Hepatocyte (in vitro differentiated cells): ENCODE measurements around the gene CBX2. TPM values are rescaled to one million over a fixed set of nuclear protein-coding genes. Genes with fewer than 3 reads are reported as not detected.

Experiments
- DNase-seq: peaks from one replicate; pipeline ENCODE4 v3.0.0-alpha.2; 2016; ENCODE audit warnings: low spot score
- H2AFZ ChIP-seq: fragments of 200-600 bp; sonication (generic); 2 replicates; pipeline ENCODE4 v1.6.0; 2016; ENCODE audit warnings: antibody characterized with exemption, mild to moderate bottlenecking
- H3K27ac ChIP-seq: fragments of 200-600 bp; sonication (generic); 2 replicates; pipeline ENCODE4 v1.5.1; 2016; ENCODE audit warnings: mild to moderate bottlenecking
- H3K27me3 ChIP-seq: fragments of 200-600 bp; sonication (generic); 2 replicates; pipeline ENCODE4 v1.6.1; 2016
- H3K36me3 ChIP-seq: fragments of 200-600 bp; sonication (generic); replicated peaks from 2 replicates; pipeline ENCODE4 v1.5.1; 2016; ENCODE audit warnings: low read depth; ENCODE audit not compliant: insufficient read depth
- H3K4me1 ChIP-seq: fragments of 200-600 bp; sonication (generic); 2 replicates; pipeline ENCODE4 v1.5.1; 2016; ENCODE audit warnings: mild to moderate bottlenecking, moderate library complexity; ENCODE audit not compliant: insufficient read depth
- H3K4me2 ChIP-seq: fragments of 200-600 bp; sonication (generic); 2 replicates; pipeline ENCODE4 v1.6.0; 2016
- H3K4me3 ChIP-seq: fragments of 200-600 bp; sonication (generic); 2 replicates; pipeline ENCODE4 v1.5.1; 2016; ENCODE audit warnings: mild to moderate bottlenecking
- H3K79me2 ChIP-seq: fragments of 200-600 bp; sonication (generic); 2 replicates; pipeline ENCODE4 v1.6.0; 2017; ENCODE audit warnings: mild to moderate bottlenecking
- H3K9me2 ChIP-seq: fragments of 200-600 bp; sonication (generic); replicated peaks from 2 replicates; pipeline ENCODE4 v1.6.0; 2017; ENCODE audit warnings: mild to moderate bottlenecking; ENCODE audit not compliant: insufficient read depth
- H3K9me3 ChIP-seq: fragments of 200-600 bp; sonication (generic); 2 replicates; pipeline ENCODE4 v1.5.1; 2016; ENCODE audit warnings: low read depth, mild to moderate bottlenecking
- H4K20me1 ChIP-seq: fragments of 200-600 bp; sonication (generic); 2 replicates; pipeline ENCODE4 v1.6.0; 2016; ENCODE audit warnings: mild to moderate bottlenecking; ENCODE audit not compliant: insufficient read depth, poor library complexity, severe bottlenecking
- CTCF ChIP-seq: fragments of 200-600 bp; sonication (generic); IDR thresholded peaks from 2 replicates; pipeline ENCODE4 v1.5.1; 2016; ENCODE audit warnings: antibody characterized with exemption, mild to moderate bottlenecking; ENCODE audit not compliant: poor library complexity
- EZH2 ChIP-seq: fragments of 200-600 bp; sonication (generic); IDR thresholded peaks from 2 replicates; pipeline ENCODE4 v1.6.1; 2016; ENCODE audit warnings: antibody characterized with exemption, mild to moderate bottlenecking, borderline replicate concordance
- EZH2phosphoT487 ChIP-seq: fragments of 200-600 bp; sonication (generic); IDR thresholded peaks from one replicate; pipeline ENCODE4 v1.6.1; 2018; ENCODE audit warnings: antibody characterized with exemption, mild to moderate bottlenecking, low read depth, moderate library complexity; ENCODE audit not compliant: unreplicated experiment, severe bottlenecking
- WGBS: methylation state at CpG from one replicate; pipeline ENCODE4 v1.1.6; 2016; ENCODE audit warnings: low lambda C conversion rate; ENCODE audit errors: missing lambda C conversion rate; 5-methylcytosine and 5-hydroxymethylcytosine counted together
- polyA plus RNA-seq: library from polyadenylated mRNA; unstranded; fragments of >200 nt; fragmentation: Nextera tagmentation; extraction: Ambion mirVana; gene quantifications from 2 replicates; pipeline ENCODE4 v1.2.1, GENCODE V29; 2016
- total RNA-seq: library from RNA; depleted of rRNA; stranded (reverse); fragments of >200 nt; gene quantifications from 2 replicates; pipeline ENCODE4 v1.2.3, GENCODE V29; 2014

CBX2 gene
- total and polyA plus RNA-seq, 2 experiments from 2014 or later, result 11.6 to 16.3 TPM

GRCh38 chr17:79830763-79831264, 52.9 kb downstream of the CBX2 start:
- DNase-seq, result no peak
- Histone ChIP-seq H3K79me2 (peaks cover 18% of the 10 kb centered on the region), H3K9me2 (no peaks in the 10 kb centered on the region), H2AFZ (no peak overlapping the region), H3K4me1 (peaks cover 20% of the 10 kb centered on the region), H3K27me3 (no peaks in the 10 kb centered on the region), H3K9me3 (no peaks in the 10 kb centered on the region), H3K4me3 (no peak overlapping the region), H3K4me2 (no peak overlapping the region), H3K27ac (no peak overlapping the region), H3K36me3 (no peaks in the 10 kb centered on the region), H4K20me1 (peaks cover 38% of the 10 kb centered on the region)
- TF ChIP-seq CTCF, result no peak
- TF ChIP-seq EZH2phosphoT487, result no peak
- TF ChIP-seq EZH2, result no peak
- WGBS, result 92% methylated on average over 8 of the region's 8 CpGs

- H3K9me3 ChIP-seq, result no peaks in the 10 kb centered on the region
- H2AFZ ChIP-seq, result no peak overlapping the region
- peaks cover 24% of the 10 kb centered on the region for H3K79me2 ChIP-seq
- no peaks in the 10 kb centered on the region for H3K36me3 ChIP-seq
- peak overlapping the region; percentile 18 for H3K27ac ChIP-seq
- no peaks in the 10 kb centered on the region for H3K27me3 ChIP-seq
- H3K4me3 ChIP-seq, result no peak overlapping the region
- H3K4me2 ChIP-seq, result peak overlapping the region; percentile 81
- 42% methylated on average over 21 of the region's 33 CpGs for WGBS
- peaks cover 28% of the 10 kb centered on the region for H3K4me1 ChIP-seq
- peaks cover 44% of the 10 kb centered on the region for H4K20me1 ChIP-seq
- peak; percentile 68 for DNase-seq
- no peaks in the 10 kb centered on the region for H3K9me2 ChIP-seq
- TF ChIP-seq EZH2 (no peak), CTCF (no peak), EZH2phosphoT487 (no peak)
Observed at GRCh38 chr17:79831265-79832217, 53.6 kb downstream of the CBX2 start.

GRCh38 chr17:79832218-79833109, 54.5 kb downstream of the CBX2 start:
- WGBS, result 18% methylated on average over 43 of the region's 72 CpGs
- DNase-seq, result peak; percentile 82
- Histone ChIP-seq H3K27ac (peak overlapping the region; percentile 18), H3K4me2 (peak overlapping the region; percentile 81), H3K79me2 (peaks cover 31% of the 10 kb centered on the region), H4K20me1 (peaks cover 54% of the 10 kb centered on the region), H2AFZ (no peak overlapping the region), H3K4me3 (no peak overlapping the region), H3K4me1 (peaks cover 37% of the 10 kb centered on the region), H3K36me3 (no peaks in the 10 kb centered on the region), H3K9me2 (no peaks in the 10 kb centered on the region), H3K27me3 (no peaks in the 10 kb centered on the region), H3K9me3 (no peaks in the 10 kb centered on the region)
- TF ChIP-seq CTCF, result no peak
- peak; percentile 65 for TF ChIP-seq EZH2
